GM18870 (cell line): ENCODE data around the gene MYBPC3.

ENCODE experiments used
- ATAC-seq: cut with Tn5 transposase; IDR thresholded peaks from one replicate; pipeline ENCODE4 v1.9.1; 2021; ENCODE audit warnings: moderate library complexity; ENCODE audit not compliant: unreplicated experiment

MYBPC3 gene

GRCh38 chr11:47352556-47352955, at the start of gene MYBPC3:
Gene MYBPC3, minus strand, starts transcription at chr11:47352702. Its CDS starts 55 bp downstream, at chr11:47352647.
- ATAC-seq: no peak

- peak; percentile 77 for ATAC-seq
Observed at GRCh38 chr11:47400768-47401279, 48.3 kb upstream of the MYBPC3 start.

- peak; percentile 31 for ATAC-seq
Observed at GRCh38 chr11:47399860-47400767, 47.6 kb upstream of the MYBPC3 start.

GRCh38 chr11:47398551-47398950, 46.0 kb upstream of the MYBPC3 start:
- no peak for ATAC-seq

GRCh38 chr11:47398011-47398410, 45.5 kb upstream of the MYBPC3 start:
- ATAC-seq: no peak

GRCh38 chr11:47396049-47396320, 43.5 kb upstream of the MYBPC3 start:
- no peak for ATAC-seq

GRCh38 chr11:47395223-47396048, 42.9 kb upstream of the MYBPC3 start:
- ATAC-seq: no peak

GRCh38 chr11:47394322-47395222, 42.1 kb upstream of the MYBPC3 start:
- ATAC-seq: no peak

- no peak for ATAC-seq
Observed at GRCh38 chr11:47394050-47394321, 41.5 kb upstream of the MYBPC3 start.

GRCh38 chr11:47393163-47394049, 40.9 kb upstream of the MYBPC3 start:
- no peak for ATAC-seq

GRCh38 chr11:47392546-47393162, 40.2 kb upstream of the MYBPC3 start:
- ATAC-seq: no peak

GRCh38 chr11:47391711-47392432, 39.4 kb upstream of the MYBPC3 start:
- ATAC-seq: no peak

GRCh38 chr11:47391077-47391583, 38.6 kb upstream of the MYBPC3 start:
- ATAC-seq: no peak

- no peak for ATAC-seq
Observed at GRCh38 chr11:47390422-47390760, 37.9 kb upstream of the MYBPC3 start.

GRCh38 chr11:47389577-47390421, 37.3 kb upstream of the MYBPC3 start:
- no peak for ATAC-seq

GRCh38 chr11:47388697-47389576, 36.4 kb upstream of the MYBPC3 start:
- no peak for ATAC-seq
